CD4-positive, alpha-beta T cell treated with Interferon gamma for 1 hour (primary cell): Measurements from ENCODE around the gene G6PC2.
"Not testable (repeated sequence)": the region's sequence is repeated elsewhere in the genome, so short reads cannot be mapped to it uniquely, and the experiment has no call there.

Experiments
- DNase-seq: peaks from one replicate; pipeline ENCODE4 v3.0.0-alpha.2; 2020

Gene G6PC2

GRCh38 chr2:168907940-168908662 is 7.0 kb downstream of the G6PC2 start:
- DNase-seq = no peak

- DNase-seq = no peak
These were observed 9.2 kb downstream of the G6PC2 start for GRCh38 chr2:168910330-168910729.

- no peak for DNase-seq
These were observed 11.4 kb downstream of the G6PC2 start for GRCh38 chr2:168912466-168912865.

GRCh38 chr2:168912901-168913369 is 11.8 kb downstream of the G6PC2 start:
- no peak for DNase-seq

- DNase-seq = no peak
These were observed 12.4 kb downstream of the G6PC2 start for GRCh38 chr2:168913495-168913894.

GRCh38 chr2:168915441-168916330 is 14.6 kb downstream of the G6PC2 start:
- DNase-seq = no peak

GRCh38 chr2:168916331-168916675 is 15.2 kb downstream of the G6PC2 start:
- no peak for DNase-seq

GRCh38 chr2:168920504-168921157 is 19.5 kb downstream of the G6PC2 start:
- DNase-seq = no peak

- no peak for DNase-seq
These were observed 25.7 kb downstream of the G6PC2 start for GRCh38 chr2:168926621-168927386.

GRCh38 chr2:168928113-168928831 is 27.2 kb downstream of the G6PC2 start:
- no peak for DNase-seq

- no peak for DNase-seq
These were observed 27.9 kb downstream of the G6PC2 start for GRCh38 chr2:168929031-168929430.

- no peak for DNase-seq
These were observed 29.2 kb downstream of the G6PC2 start for GRCh38 chr2:168930242-168930641.

GRCh38 chr2:168932174-168932573 is 31.1 kb downstream of the G6PC2 start:
- not testable (repeated sequence) for DNase-seq

GRCh38 chr2:168934826-168935225 is 33.7 kb downstream of the G6PC2 start:
- DNase-seq = no peak

GRCh38 chr2:168935810-168936581 is 34.9 kb downstream of the G6PC2 start:
- DNase-seq = no peak

- DNase-seq = no peak
These were observed 38.0 kb downstream of the G6PC2 start for GRCh38 chr2:168939061-168939460.

- DNase-seq = no peak
These were observed 38.8 kb downstream of the G6PC2 start for GRCh38 chr2:168939918-168940317.

- DNase-seq = no peak
These were observed 40.2 kb downstream of the G6PC2 start for GRCh38 chr2:168941297-168941696.

GRCh38 chr2:168944065-168944464 is 43.0 kb downstream of the G6PC2 start:
- no peak for DNase-seq

GRCh38 chr2:168945508-168945907 is 44.4 kb downstream of the G6PC2 start:
- no peak for DNase-seq

- no peak for DNase-seq
These were observed 47.6 kb downstream of the G6PC2 start for GRCh38 chr2:168948621-168949212.
